ENCODE results near the gene ARL6IP4. TPM values are rescaled to one million over a fixed set of nuclear protein-coding genes. Genes with fewer than 3 reads are reported as not detected.

ARL6IP4 gene
- total RNA-seq, 1 experiment from 2014 or later: 171 TPM

DNA sequence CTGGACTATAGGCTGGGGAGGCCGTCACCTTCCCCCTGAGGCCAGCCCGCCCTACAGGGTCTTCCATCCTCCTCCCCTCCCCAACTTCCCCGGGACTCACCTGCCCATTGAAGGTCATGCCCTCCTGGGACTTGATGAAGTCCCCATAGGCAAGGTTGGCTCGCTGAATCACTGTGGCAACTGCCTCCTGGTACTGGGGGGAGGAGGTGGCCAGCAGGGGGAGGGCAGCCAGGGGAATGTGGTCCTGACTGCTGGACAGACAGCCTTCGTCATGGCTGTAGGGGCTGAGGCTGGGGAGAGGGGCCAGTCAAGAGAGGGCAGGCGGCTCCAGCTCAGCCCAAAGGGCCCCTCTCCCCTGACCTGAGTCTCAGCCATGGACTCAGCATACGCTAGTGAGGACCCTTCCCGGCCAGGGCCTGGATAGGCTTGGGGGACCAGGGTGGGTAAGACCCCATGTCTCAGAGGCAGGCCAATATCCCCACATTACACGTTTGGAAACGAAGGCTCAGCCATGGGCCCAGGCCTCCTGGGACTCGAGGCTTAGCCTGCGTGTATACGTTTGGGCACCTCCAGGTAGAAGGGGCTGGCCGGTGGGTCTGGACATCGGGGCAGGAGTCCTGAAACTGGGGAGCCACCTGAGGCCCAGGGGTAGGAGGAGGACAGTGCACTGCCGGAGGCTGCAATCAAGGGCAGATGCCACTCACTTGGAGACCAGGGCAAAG lies 16.3 kb downstream of the ARL6IP4 start:
- H3K4me3 Mint-ChIP-seq (ENCODE audit: low read depth, unreplicated experiment): no peak overlapping the region
- CTCF ChIA-PET: no interaction called here

DNA sequence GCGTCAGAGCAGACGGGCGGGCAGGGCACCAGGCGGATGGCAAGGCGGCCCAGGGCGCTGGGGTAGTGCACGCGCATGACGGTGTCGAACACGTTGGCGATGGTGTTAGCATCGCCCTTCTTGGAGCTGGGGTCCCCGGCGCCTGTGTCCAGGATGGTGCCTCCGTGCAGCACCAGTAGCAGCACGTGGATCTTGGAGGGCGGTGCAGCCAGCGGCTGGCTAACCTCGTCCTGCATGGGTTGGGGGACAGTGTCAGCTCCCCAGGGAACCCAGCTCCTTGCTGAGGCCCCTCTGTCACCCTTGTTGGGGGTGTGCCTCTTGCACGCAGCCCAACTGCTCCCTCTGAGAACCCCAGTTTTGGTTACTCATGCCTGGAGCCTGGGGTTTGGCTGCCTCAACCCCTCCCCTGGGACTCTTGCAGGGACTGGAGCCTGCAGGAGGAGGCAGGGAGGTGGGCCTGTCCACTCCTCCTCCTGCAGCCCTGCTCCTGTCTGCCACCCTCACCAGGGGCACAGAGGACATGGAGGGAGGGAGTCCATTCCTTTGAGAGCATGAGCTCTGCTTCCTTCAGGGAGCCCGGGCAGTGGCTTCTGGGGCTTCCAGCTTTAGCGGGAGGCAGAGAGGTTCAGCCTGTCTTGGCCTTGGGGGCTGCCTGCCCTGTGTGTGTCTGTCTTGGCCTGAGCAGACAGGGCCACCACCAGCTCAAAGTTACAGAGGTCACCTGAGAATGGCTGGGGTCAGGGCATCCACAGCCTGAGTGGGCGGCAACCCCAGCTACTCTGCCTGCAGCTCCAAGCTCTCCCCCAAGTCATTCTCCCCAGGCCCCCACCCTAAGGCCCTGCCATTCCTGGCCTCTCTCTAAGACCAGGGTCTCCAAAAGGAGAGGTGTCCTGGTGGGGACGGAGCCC lies 17.1 kb downstream of the ARL6IP4 start:
- no peaks in the 10 kb centered on the region for H3K4me1 Mint-ChIP-seq (ENCODE audit: low read depth, unreplicated experiment)
- H3K27me3 Mint-ChIP-seq (ENCODE audit: unreplicated experiment): no peaks in the 10 kb centered on the region
- intact Hi-C loops (cut with micrococcal nuclease; ENCODE audit: unreplicated experiment): no loop called here
- H3K4me3 Mint-ChIP-seq (ENCODE audit: low read depth, unreplicated experiment): no peak overlapping the region
- TF ChIP-seq, protein P1, sequence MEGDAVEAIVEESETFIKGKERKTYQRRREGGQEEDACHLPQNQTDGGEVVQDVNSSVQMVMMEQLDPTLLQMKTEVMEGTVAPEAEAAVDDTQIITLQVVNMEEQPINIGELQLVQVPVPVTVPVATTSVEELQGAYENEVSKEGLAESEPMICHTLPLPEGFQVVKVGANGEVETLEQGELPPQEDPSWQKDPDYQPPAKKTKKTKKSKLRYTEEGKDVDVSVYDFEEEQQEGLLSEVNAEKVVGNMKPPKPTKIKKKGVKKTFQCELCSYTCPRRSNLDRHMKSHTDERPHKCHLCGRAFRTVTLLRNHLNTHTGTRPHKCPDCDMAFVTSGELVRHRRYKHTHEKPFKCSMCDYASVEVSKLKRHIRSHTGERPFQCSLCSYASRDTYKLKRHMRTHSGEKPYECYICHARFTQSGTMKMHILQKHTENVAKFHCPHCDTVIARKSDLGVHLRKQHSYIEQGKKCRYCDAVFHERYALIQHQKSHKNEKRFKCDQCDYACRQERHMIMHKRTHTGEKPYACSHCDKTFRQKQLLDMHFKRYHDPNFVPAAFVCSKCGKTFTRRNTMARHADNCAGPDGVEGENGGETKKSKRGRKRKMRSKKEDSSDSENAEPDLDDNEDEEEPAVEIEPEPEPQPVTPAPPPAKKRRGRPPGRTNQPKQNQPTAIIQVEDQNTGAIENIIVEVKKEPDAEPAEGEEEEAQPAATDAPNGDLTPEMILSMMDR (IDR thresholded peaks at IDR 0.05; ENCODE audit: unreplicated experiment): no peak
- no peak overlapping the region for H3K27ac Mint-ChIP-seq (ENCODE audit: unreplicated experiment)
- no TSS peak for BruUV-seq (replicated peaks)
- H3K36me3 Mint-ChIP-seq (ENCODE audit: insufficient read depth, unreplicated experiment): no peaks in the 10 kb centered on the region
- CTCF ChIA-PET: no interaction called here
- no peak for DNase-seq
- H3K9me3 Mint-ChIP-seq (ENCODE audit: low read depth, unreplicated experiment): no peaks in the 10 kb centered on the region

More for the DNA sequence above, 16.3 kb downstream of the ARL6IP4 start:
- DNase-seq: no peak
- no peaks in the 10 kb centered on the region for H3K27me3 Mint-ChIP-seq (ENCODE audit: unreplicated experiment)
- H3K4me1 Mint-ChIP-seq (ENCODE audit: low read depth, unreplicated experiment): no peaks in the 10 kb centered on the region
- H3K36me3 Mint-ChIP-seq (ENCODE audit: insufficient read depth, unreplicated experiment): no peaks in the 10 kb centered on the region
- TF ChIP-seq, protein P1 (IDR thresholded peaks at IDR 0.05; ENCODE audit: unreplicated experiment): no peak
- H3K27ac Mint-ChIP-seq (ENCODE audit: unreplicated experiment): no peak overlapping the region
- no TSS peak for BruUV-seq (replicated peaks)
- H3K9me3 Mint-ChIP-seq (ENCODE audit: low read depth, unreplicated experiment): no peaks in the 10 kb centered on the region
- intact Hi-C loops (cut with micrococcal nuclease; ENCODE audit: unreplicated experiment): no loop called here

DNA sequence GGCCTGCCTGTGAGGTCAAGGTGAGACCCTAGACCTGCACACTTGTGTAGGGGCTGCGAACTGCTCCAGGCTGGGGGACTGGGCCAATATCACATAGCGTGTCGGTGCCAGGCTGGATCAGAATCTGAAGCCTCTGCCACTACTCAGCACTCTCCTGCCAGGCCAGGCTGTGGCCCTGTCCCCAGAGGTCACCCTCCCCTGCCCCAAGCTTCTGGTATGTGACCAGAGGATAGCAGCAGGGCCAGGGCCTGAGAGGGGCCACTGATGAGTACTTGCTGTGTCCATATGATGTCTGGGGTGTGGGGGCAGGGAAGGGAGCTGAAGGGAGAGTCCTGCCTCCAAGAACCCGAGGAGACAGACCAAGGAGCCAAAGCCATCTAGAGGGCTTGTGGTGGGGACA lies 17.8 kb downstream of the ARL6IP4 start:
- intact Hi-C loops (cut with micrococcal nuclease; ENCODE audit: unreplicated experiment): no loop called here
- DNase-seq: no peak
- Mint-ChIP-seq H3K27me3 (ENCODE audit: unreplicated experiment) (no peaks in the 10 kb centered on the region), H3K27ac (ENCODE audit: unreplicated experiment) (no peak overlapping the region), H3K4me3 (ENCODE audit: low read depth, unreplicated experiment) (no peak overlapping the region), H3K36me3 (ENCODE audit: insufficient read depth, unreplicated experiment) (no peaks in the 10 kb centered on the region), H3K4me1 (ENCODE audit: low read depth, unreplicated experiment) (no peaks in the 10 kb centered on the region), H3K9me3 (ENCODE audit: low read depth, unreplicated experiment) (no peaks in the 10 kb centered on the region)
- CTCF ChIA-PET: no interaction called here
- TF ChIP-seq, protein P1 (IDR thresholded peaks at IDR 0.05; ENCODE audit: unreplicated experiment): no peak
- BruUV-seq (replicated peaks): no TSS peak

DNA sequence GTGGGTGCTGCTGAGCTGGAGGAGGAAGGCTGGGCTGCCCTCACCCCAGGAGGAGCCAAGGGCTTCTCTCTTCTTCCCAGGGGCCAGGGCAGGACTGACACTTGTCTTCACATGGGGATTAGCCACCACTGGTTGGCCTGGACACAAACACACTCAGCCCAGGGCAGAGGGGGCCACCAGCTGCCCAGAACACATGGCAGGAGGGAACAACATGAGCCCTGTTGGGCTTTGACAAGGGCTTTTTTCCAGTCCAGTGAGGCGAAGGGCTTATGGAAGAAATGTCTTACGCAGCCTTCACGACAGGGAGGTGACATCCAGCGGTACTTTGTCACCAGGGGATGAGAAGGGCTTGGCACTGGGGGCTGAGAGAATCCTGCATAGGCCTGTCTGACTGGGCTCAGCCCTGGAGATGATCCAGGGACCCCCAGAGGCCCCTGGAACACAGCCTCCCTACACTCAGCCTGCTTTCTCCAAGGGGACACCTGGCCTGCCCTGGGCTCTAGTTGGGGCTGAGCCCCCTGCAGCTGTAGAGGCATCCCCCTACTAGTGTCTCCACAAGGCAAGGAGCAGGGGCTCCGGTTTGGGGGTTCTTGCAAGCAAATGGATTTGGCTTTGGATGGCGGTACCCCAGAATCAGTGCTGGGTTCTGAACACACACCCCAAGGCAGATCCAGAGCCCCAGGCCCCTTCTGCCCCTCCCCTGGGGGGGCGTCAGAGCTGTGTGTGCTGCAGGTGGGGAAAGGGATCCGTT lies 18.9 kb downstream of the ARL6IP4 start:
- Mint-ChIP-seq H3K4me1 (ENCODE audit: low read depth, unreplicated experiment) (no peaks in the 10 kb centered on the region), H3K4me3 (ENCODE audit: low read depth, unreplicated experiment) (no peak overlapping the region), H3K27me3 (ENCODE audit: unreplicated experiment) (no peaks in the 10 kb centered on the region), H3K9me3 (ENCODE audit: low read depth, unreplicated experiment) (no peaks in the 10 kb centered on the region), H3K36me3 (ENCODE audit: insufficient read depth, unreplicated experiment) (no peaks in the 10 kb centered on the region), H3K27ac (ENCODE audit: unreplicated experiment) (no peak overlapping the region)
- BruUV-seq (replicated peaks): no TSS peak
- CTCF ChIA-PET: interaction anchor here (0.5 to 0.6 kb wide), 3 partner anchors 19 to 350 kb away, joined by 3 to 6 read pairs (median 4); no protein-coding TSS in a partner anchor
- intact Hi-C loops (cut with micrococcal nuclease; ENCODE audit: unreplicated experiment): no loop called here
- DNase-seq: no peak
- TF ChIP-seq, protein P1 (IDR thresholded peaks at IDR 0.05; ENCODE audit: unreplicated experiment): no peak
